Measurements from ENCODE around the gene APBB2. TPM values are rescaled to one million over a fixed set of nuclear protein-coding genes. Genes with fewer than 3 reads are reported as not detected.
"Not testable (repeated sequence)": the region's sequence is repeated elsewhere in the genome, so short reads cannot be mapped to it uniquely, and the experiment has no call there.

APBB2 gene
- total RNA-seq, 1 donor from 2014 or later, result 23.5 TPM

DNA sequence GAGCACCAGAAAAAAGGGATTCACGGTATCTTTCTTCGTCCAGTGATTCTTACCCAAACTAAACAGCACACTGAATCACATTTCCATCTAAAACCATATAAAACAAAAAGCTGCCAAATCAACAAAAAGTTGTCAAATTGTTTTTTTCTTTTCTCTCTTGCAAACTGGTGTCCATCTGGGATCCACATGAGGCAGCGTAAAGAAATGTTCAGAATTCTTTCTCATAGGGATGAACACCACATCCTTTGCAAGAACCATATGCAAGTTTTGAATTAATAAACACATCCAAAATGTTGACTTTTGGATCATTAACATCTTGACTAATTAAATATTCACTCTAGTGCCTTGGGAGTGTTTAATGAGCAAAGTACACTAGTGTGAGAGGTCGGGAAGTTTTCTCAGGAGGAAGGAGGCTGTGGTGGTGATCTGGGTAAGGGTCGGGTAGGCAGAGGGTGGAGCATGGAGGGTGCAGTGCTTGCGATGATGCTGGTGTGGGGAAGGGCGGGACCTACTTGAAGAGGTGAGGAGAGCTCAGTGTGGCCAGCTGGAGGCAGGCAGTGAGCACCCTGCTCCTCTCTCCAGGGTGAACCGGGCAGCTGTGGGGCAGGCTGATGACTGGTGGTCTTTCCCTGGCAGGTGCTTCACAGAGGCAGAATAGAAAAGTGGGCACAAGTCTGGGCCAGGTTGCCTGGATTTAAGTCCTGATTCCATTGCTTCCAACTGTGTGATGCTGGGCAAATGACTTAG, 391.7 kb downstream of the APBB2 start:
- no peak for DNase-seq
- H3K27ac ChIP-seq (replicated peaks), result no peak overlapping the region
- intact Hi-C loops (cut with micrococcal nuclease), result no loop called here
- no peaks in the 10 kb centered on the region for H3K4me1 ChIP-seq
- H3K36me3 ChIP-seq, result peaks cover 90% of the 10 kb centered on the region
- H3K27me3 ChIP-seq (ENCODE audit: low read depth), result no peaks in the 10 kb centered on the region
- no peak overlapping the region for H3K4me3 ChIP-seq
- TF ChIP-seq, protein P1, sequence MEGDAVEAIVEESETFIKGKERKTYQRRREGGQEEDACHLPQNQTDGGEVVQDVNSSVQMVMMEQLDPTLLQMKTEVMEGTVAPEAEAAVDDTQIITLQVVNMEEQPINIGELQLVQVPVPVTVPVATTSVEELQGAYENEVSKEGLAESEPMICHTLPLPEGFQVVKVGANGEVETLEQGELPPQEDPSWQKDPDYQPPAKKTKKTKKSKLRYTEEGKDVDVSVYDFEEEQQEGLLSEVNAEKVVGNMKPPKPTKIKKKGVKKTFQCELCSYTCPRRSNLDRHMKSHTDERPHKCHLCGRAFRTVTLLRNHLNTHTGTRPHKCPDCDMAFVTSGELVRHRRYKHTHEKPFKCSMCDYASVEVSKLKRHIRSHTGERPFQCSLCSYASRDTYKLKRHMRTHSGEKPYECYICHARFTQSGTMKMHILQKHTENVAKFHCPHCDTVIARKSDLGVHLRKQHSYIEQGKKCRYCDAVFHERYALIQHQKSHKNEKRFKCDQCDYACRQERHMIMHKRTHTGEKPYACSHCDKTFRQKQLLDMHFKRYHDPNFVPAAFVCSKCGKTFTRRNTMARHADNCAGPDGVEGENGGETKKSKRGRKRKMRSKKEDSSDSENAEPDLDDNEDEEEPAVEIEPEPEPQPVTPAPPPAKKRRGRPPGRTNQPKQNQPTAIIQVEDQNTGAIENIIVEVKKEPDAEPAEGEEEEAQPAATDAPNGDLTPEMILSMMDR (IDR thresholded peaks at IDR 0.05; ENCODE audit: borderline replicate concordance), result no peak
- no peaks in the 10 kb centered on the region for H3K9me3 ChIP-seq (replicated peaks)

DNA sequence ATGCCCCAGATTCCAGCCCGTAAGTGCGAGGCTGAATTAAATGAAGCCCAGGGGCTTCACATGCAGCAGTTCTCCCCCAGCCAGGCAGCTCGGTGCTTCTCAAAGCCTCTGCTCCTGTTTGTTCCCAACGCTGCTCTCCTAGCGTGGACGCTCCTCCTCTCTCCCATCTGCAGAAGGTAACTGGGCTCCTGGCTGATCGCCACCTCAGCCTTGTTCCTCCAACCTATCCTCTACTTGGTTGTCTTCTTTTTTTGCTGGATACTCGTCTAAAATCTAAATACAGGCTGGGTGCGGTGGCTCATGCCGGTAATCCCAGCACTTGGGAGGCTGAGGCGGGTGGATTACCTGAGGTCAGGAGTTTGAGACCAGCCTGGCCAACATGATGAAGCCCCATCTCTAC, 394.2 kb downstream of the APBB2 start:
- Histone ChIP-seq H3K36me3 (peaks cover 86% of the 10 kb centered on the region), H3K27ac (replicated peaks) (no peak overlapping the region), H3K9me3 (replicated peaks) (no peaks in the 10 kb centered on the region), H3K4me1 (no peaks in the 10 kb centered on the region), H3K4me3 (no peak overlapping the region), H3K27me3 (ENCODE audit: low read depth) (no peaks in the 10 kb centered on the region)
- intact Hi-C loops (cut with micrococcal nuclease), result no loop called here
- TF ChIP-seq, protein P1 (IDR thresholded peaks at IDR 0.05; ENCODE audit: borderline replicate concordance), result no peak
- DNase-seq, result no peak

DNA sequence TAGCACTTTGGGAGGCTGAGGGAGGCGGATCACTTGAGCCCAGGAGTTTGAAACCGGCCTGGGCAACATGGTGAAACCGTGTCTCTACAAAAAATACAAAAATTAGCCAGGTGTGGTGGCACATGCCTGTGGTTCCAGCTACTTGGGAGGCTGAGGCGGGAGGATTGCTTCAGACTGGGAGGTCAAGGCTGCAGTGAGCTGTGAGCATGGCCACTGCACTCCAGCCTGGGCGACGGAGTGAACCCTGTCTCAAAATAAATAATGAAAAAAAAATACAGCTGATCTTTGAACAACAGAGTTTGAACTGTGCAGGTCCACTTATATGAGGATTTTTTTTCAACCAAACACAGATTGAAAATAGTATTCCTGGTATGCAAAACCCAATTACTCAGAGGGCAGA, 397.2 kb downstream of the APBB2 start:
- H3K4me3 ChIP-seq; H3K27me3 ChIP-seq (ENCODE audit: low read depth); H3K9me3 ChIP-seq (replicated peaks); H3K4me1 ChIP-seq; H3K27ac ChIP-seq (replicated peaks); DNase-seq; intact Hi-C loops (cut with micrococcal nuclease): not testable (repeated sequence)
- H3K36me3 ChIP-seq, result peaks cover 83% of the 10 kb centered on the region

DNA sequence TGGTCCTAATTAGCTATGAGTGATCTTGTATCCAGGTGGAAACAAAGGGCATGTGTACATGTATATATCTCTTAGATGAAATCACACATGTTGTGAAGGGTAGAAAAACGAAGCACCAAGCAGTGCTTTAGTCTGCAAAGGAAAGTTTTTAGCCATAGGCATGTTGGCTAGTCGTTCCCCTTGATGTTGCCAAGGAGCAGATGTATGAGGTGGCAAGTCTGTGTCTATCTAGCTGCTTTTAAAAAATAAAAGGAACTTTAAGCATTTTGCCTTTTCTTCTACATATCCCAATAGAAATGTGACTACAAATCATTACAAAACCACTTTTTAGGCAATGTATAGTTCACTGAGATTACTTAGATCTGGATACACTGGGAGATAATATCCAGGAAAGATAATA, 401.5 kb downstream of the APBB2 start:
- no peak for DNase-seq
- TF ChIP-seq, protein P1 (IDR thresholded peaks at IDR 0.05; ENCODE audit: borderline replicate concordance), result no peak
- Histone ChIP-seq H3K4me3 (no peak overlapping the region), H3K27me3 (ENCODE audit: low read depth) (no peaks in the 10 kb centered on the region), H3K9me3 (replicated peaks) (no peaks in the 10 kb centered on the region), H3K36me3 (peaks cover 49% of the 10 kb centered on the region), H3K4me1 (no peaks in the 10 kb centered on the region), H3K27ac (replicated peaks) (no peak overlapping the region)
- intact Hi-C loops (cut with micrococcal nuclease), result no loop called here

DNA sequence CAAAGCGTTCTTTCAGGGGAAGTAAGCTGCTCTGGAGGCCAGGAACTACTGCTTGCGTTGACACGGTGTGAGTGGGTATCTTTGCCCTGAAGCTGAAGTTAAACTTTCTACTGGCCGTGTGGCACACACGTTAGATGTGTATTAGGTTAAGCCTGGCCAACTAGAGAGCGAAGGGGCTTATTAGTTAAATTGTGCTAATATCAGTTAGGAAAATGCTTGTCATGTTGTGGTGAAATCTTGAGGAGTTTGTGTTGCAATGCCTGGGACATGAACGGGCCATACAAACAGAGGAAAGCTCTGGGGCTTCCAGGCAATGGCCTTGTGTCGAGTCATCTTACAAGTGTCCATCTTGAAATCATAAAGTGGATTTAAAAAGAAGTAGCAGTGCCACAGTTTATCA, 402.0 kb downstream of the APBB2 start:
- Histone ChIP-seq H3K27me3 (ENCODE audit: low read depth) (no peaks in the 10 kb centered on the region), H3K27ac (replicated peaks) (no peak overlapping the region), H3K4me1 (no peaks in the 10 kb centered on the region), H3K9me3 (replicated peaks) (no peaks in the 10 kb centered on the region), H3K36me3 (peaks cover 45% of the 10 kb centered on the region), H3K4me3 (no peak overlapping the region)
- TF ChIP-seq, protein P1 (IDR thresholded peaks at IDR 0.05; ENCODE audit: borderline replicate concordance), result no peak
- intact Hi-C loops (cut with micrococcal nuclease), result no loop called here
- no peak for DNase-seq

DNA sequence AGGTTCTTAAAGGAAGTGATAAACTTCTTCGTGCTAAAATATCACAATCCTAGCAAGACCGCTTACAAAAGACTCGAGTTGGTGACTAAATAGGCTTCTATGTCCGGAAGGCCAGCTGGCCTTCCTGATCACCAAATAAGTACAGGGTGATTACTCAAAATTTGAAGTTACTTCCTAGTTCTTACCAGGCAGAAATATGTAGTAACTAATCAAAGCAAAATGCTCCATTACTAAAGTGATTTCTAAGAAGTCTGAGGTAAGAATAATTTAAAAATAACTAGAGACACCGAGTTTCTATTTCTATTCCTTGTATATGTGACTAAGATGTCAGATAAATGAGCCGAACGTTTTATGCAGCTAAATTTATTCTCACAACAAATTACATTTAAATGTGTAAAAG, 402.4 kb downstream of the APBB2 start:
- TF ChIP-seq, protein P1 (IDR thresholded peaks at IDR 0.05; ENCODE audit: borderline replicate concordance), result no peak
- no peak for DNase-seq
- Histone ChIP-seq H3K4me1 (no peaks in the 10 kb centered on the region), H3K36me3 (peaks cover 41% of the 10 kb centered on the region), H3K27me3 (ENCODE audit: low read depth) (no peaks in the 10 kb centered on the region), H3K4me3 (no peak overlapping the region), H3K27ac (replicated peaks) (no peak overlapping the region), H3K9me3 (replicated peaks) (no peaks in the 10 kb centered on the region)
- intact Hi-C loops (cut with micrococcal nuclease), result no loop called here

Measured in left ventricle myocardium inferior (tissue), 1 donor.